IPS-NIHi11 (cell line): ENCODE data around the gene KLHL3.

Experiments used
- DNase-seq: peaks from one replicate; pipeline ENCODE4 v3.0.0; 2012; ENCODE audit warnings: mixed read lengths, low spot score

The KLHL3 gene

DNA sequence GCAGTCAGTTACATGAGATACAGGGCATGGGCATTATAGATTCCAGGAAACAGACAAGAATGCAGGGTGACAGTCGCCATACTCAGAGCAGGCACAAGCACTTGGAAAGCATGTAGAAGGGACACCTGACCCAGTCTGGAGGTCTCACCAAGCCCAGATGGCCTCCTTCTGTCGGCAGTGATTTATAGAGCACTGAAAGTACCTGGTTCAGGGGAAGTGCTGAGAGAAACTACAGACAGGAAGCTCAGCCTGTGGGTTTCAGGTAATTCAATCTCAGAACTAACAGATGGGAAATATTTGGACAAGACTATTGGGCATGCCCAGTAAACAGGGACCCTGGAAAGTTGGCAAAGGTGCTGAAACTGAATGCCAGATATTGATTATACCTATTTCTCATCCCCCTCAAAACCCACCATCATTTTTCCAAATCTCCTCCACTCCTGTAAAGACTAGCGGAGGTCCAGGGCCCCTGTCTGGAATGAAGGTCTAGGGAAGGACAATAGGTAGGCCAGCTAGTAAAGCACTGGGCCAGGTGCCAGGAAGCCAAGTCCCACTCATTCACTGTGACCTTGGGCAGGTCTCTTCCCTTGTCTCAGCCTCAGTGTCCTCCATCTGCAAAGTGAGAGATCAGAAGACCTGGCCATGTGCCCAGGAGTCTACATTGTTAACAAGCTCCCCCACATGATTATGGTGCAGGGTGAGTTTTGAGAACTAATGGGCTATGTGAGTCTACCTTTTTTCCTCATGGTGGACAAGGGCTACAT lies 26.9 kb downstream of the KLHL3 start:
- DNase-seq = no peak

DNA sequence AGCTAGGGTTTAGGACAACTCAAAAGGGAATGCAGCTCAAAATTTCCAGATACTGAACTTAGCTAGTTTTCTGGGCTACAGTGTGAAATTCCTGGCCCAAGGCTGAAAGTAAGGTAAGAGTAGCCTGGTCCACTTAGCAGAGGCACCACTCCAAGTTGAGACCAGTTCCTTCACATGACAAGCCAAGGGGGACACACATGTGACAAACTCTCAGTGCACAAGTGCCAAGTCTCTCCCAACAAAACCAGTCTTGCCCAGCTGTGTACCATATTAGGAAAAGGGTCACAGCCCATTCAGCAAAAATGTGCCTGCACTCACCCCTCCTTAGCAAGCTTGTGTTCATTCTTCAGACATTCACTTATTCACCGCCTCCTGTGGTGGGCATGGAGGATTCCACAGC lies 27.8 kb downstream of the KLHL3 start:
- no peak for DNase-seq

DNA sequence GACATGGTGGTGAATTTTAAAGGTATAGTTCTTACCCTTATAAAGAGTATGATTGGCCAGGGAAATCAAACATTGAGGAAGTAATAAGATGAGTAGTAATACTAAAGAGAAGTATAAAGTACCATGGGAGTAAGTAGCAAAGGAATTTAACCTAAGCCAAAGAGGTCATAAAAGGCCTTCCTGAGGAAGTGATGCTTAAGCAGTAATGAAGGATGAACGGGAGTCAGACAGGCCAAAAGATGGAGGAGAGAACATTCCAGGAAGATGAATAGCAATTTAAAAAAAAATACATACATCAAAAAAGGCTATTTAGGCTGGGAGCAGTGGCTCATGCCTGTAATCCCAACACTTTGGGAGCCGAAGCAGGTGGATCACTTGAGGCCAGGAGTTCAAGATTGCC lies 29.0 kb downstream of the KLHL3 start:
- no peak for DNase-seq

DNA sequence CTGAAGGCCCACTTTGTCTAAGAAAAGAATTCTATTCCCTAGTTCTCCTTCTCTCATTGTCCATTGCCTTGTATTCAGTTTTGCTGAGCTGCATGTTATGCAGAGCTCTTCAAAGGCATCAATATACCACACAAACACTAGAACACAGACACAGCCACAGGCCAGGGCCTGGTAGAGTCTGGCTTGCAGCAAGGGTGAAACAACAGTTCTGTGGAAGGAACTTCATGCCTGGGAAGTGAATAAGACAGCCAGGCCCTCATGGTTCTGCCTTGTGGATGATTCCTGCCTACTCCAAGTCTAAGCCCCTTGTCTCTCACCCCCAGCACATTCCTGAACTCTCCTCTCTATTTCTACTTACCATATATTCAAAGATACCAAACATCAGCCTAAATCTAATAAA lies 30.8 kb downstream of the KLHL3 start:
- no peak for DNase-seq

DNA sequence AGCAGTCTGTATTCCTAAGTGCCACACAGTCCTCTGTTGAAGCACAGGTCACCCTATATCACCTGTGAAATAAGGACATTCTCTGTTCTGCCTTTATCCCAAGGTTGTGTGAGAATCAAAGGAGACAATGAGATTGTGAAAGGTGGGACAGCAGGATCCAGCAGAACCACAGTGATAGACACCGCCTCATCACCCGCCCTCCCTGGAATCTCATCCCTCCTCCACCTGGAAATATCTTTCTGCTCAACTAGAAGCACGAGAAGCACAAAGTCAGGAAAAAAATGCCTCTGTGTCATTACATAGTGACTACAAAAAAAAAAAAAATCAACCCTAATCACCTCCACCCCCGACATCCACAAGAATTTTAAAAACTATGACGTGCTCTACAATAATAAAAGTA lies 32.3 kb downstream of the KLHL3 start:
- DNase-seq = no peak

DNA sequence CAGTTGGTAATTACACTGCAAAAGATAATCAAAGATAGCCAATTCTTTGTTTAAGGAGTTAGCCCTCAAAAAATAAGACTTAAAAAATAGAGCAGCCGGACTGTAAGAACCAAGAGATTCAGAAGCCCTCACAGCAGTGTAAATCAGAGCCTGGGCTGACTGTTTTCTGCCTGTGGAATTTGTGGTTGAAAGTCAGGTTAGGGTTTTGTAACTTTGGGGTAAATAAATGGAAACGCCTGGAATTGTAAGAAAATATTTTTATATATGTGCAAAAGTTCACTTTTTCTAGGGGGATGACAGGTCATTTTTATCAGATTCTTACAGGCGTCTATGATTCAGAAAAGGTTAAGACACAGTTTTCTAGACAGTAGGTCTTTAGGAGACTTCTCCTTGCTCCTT lies 35.6 kb downstream of the KLHL3 start:
- no peak for DNase-seq

DNA sequence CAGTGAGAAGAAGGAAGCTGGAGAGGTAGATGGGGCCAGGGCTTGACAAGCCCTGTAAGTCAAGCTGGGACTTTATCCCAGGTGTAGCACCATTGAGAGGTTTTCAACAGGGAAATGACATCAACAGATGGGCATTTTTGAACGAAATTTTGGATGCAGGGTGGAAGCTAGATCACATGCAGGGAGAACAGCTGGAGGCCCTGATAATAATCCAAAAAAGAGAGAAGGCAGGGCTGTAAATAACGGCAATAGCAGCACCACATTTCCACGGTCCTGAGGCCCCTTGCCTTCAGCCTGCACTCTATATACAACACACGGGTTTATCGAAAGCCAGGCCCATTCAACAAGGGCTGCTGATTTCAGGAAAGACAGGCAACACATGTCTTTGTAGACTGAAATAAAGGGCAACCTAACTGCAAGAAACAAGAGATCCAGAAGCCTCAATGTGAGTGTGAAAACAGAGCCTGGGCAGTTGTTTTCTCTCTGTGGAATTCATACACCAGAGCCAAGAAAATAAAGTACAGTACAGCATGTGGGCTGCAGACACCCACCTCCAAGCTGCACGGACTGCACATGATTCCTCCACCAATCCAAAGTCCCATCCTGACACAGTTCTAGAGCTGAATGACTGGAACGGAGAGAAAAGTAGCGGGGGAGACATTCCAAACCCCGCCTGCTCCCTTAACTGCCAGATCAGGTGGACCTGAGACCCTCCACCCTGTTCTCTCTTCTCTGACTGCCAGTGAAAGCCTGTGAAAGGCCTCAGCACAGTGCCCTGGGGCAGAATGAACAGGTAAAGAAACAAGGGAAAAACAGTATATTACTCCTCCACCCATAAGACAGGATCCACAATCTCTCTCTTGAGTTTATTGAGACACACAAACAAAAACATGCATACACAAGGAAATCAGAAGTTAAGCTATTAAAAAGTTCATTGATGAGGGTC lies 36.3 kb downstream of the KLHL3 start:
- no peak for DNase-seq

DNA sequence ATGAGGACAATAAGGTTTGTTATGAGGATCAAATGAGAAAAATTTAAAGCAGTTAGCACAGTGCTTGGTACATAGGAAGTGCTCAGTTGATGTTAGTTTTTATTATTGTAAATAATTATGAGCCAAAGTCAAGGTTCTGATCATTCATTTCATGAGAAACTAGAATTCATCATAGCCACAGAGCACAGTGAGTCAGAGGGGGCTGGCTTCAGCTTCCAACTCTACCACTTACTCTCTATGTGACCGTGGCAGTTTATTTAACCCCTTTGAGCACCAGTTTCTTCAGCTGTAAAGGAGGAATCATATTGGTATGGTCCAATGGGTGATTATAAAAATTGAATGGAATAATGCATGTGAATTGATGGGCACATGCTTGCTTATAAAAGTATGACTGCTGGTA lies 39.4 kb downstream of the KLHL3 start:
- DNase-seq = no peak

DNA sequence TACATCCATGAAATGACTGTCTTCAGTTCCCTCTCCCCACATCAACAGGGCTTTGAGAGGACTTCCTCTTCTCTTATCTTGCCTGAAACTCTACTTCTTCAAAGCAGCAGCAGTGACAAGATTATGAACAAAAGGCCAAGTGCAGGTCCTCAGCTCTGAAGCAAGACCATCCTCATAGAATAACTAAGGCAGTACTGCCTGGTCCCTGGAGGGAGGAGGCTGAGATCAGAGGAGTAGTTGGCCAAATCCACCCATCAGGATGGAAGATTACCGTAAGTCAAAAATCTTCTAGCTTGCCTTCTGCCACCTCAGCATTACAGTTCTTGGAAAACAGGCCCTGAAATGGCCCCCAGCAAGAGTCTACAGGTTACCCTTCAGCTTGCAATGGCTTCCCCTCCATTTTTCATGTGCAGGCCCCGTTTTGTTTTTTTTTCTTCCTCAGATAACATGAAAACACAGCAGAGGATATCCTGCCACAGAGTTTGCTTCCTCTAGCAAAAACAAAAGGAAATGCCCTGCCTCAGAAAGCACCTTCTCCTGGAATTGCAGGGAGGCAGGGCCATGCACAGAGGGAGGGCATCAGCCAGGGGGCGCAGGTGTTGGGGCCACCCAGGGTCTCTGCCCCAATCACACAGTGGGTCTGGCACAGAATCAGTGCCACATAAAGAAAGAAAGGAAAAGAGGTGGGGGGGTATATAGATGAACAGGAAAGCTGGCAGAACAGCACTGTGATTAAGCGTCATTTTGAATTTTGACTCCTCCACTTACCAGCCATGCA lies 40.0 kb downstream of the KLHL3 start:
- DNase-seq = peak; percentile 17

DNA sequence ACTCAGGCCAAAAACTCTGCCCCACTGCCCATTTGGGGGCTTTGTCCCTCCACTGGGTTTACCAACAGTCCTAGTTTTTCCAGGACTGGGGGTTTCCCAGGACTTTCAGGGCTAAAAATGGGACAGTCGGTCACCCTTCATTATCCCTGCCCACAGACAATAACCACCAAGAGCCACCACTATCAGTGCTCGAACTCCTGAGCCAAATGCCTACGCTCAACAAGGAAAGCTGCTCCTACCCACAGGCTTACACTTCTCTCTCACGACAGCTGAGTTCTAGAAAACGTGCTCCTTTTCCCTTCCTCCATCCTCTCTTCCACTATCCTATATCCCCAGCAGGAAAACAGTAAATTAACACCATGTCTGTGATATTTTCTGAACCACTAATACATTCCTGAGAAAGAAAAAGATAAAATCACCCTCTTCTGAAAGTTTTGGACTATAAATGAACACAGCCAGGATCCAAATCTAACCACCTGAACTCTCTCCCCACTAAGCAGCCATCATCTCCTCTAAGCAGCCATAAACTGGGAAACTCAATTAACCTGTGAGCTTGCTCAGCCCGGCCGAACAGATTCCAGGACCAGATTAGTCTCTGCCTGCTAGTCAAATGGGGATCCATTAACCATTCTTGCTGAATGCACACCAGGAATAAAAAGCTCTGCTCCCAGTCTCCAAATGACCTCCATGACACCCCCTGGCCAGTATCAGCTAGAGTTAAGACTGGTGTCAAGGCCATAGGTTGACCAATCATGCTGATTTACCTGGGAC lies 41.8 kb downstream of the KLHL3 start:
- no peak for DNase-seq

DNA sequence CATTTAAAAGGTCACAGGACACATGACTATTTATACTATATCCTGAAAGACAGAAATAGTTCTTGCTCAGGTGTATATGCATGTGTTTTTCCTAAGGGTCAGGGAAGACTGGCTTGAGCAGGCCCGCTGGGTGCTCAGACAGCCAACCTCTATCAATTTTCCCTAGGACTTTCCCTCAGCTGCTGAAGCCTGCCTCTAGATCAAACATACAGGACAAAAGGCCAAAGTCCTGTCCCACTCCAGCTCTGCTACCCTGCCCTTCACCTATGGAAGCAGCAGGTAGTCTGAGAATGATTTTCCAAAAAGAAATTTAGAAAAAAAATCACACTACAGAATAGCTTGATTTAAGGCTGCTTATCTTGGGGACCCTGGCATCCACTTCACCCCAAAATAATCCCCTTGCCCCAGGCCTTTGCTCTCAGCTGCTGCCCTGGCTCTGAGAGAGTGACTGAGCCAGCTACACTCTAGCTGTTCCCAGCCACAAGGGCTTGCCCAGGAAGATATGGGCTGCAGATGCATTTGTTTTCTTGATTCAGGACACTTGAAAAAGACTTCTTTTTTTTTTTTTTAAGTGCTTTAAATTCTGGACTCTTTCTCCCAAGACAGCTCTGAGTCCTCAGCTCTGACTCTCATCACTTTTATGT lies 42.5 kb downstream of the KLHL3 start:
- no peak for DNase-seq

DNA sequence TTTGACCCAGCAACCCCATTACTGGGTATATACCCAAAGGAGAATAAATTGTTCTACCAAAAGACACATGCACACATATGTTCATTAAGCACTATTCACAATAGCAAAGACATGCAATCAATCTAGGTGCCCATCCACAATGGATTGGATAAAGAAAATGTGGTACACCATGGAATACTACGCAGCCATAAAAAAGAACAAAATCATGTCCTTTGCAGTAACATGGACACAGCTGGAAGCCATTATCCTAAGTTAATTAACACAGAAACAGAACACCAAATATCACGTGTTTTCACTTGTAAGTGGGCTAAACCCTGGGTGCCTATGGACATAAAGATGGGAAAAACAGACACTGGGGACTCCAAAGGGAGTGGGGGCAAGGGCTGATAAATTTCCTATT lies 46.6 kb downstream of the KLHL3 start:
- DNase-seq = no peak

DNA sequence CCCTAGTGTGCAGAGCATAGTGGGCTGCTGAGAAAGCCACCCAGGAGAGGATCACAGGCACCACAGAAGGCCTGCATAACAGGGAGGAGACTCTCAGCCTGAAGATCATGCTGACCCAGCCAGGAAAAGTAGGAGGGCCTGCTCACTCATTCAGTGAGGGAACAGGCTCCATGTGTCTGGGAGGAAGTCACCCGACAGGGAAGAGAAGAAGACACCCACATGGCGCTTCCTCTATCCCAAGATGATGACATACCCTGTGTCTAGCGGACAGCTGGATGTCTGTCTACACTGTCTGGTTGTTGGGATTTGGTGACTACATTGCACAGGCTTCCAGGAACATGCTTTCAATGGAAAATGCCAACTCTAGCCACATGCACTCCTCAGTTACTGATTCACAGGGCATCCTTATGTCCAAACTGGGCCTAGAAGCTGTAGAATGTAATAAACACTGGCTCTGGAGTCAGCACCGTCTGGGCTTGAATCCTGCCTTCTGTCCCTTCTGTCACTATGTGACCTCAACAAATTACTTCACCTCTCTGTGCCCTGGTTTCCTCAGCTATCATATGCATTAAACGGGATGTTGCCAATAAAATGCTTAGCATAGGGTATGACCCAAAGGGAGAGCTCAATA lies 47.6 kb downstream of the KLHL3 start:
- DNase-seq = no peak

DNA sequence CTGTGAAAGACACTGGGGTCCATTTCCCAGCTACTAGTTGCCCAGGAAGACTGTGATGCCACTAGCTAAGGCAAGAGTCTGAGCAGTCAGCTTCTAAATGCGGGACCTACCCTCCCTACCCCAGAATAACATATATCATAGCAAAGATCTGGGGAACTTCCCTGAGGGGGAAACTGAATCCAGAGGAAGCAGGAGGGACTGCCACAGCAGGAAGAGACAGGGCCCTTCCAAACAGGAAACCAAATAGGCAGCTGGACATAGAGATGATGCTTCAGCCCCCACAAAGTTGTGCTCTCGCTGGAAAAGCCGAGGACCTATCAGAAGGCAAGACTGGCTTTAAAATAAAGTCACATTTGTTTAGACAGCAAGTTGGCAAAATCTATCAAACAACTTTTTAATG lies 51.1 kb downstream of the KLHL3 start:
- DNase-seq = no peak

DNA sequence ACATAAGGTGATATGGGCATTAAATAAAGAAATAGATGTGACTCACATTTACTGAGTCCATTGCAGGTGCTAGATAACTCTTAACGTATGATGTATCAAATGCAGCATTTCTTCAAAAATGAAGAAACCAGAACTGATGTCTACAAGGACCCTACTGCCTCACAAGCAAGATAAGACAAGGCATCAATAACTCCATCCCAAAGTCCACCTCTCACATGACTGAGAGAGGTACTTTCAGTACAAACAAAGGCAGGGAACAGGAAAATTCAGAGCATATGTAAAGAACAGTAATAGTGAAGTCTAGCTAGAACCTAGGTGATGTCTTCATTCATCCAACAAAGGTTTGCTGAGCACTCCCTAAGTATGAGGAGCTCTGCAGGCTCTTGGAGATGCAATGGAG lies 54.7 kb downstream of the KLHL3 start:
- no peak for DNase-seq

DNA sequence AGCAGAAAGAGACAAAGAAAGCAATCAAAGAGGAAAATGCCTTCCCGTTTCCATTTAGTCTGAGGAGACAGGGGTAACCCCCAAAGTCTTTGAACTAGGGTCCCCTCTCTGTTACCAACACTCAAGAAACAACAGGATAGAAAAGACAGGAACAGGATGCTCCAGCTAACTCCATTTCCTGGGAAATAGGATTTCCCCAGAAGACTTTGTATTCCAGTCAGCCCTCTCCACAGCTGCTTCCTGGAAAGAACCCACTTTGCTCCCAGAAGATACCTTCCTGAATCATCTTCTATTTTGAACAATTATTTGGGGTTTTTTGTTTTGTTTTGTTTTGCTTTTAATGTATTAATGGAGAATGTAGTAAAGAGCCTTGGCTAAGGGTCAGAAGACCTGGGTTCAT lies 56.0 kb downstream of the KLHL3 start:
- DNase-seq = no peak

DNA sequence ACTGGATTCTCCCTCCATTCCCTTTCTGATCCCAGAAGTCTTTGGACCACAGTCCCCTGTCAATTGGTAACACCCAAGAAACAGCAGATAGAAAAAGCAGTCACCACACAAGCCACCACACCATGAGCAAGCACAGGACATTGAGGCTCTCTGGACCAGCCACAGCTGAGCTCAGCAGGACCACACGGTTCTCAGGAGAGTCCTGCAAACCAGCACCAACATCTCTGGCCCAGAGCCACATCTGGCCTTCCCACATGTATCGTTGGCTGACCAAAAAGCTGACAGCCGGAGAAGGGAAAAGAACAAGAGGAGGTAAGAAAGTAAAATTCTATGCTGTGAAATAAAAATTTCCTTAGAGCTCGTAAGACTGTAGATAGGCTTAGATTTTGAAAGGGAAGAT lies 56.7 kb downstream of the KLHL3 start:
- DNase-seq = no peak

DNA sequence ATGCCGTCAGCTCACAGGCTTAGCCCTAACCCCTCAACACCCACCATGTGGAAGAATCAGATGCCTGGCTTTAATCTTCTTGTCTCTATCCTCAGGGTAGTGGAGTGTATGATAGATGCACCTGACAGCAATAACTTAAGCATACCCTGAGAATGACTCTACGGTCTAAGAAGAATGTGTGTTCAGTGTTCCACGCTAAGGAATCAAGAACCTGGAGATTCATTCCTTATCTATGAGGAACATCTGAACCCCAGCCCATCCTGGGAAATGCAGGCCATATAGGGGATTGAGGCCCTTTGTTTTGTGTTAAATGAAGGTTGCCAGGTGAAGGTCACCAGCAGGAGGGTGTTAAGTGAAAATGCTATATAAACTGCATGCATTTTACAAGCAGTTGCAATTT lies 63.0 kb downstream of the KLHL3 start:
- no peak for DNase-seq

DNA sequence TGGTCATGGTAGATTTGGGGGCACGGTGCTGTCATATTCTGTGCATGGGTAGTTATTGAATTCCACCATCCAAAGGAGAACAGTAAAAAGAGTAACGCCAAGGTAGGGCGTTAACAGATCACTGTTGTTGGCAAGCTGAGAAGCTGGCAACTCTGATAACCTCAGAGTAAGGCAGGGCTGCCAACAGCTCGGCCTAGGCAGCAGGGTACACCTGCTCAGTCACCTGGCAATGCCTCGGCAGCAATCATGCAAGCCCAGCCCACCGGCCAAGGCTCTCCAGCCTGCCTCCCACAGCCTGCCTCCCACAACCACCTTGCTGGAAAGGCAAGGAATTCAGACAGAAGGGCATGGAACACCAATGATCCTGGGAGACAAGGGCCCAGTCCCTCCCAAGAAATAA lies 63.9 kb downstream of the KLHL3 start:
- DNase-seq = no peak

DNA sequence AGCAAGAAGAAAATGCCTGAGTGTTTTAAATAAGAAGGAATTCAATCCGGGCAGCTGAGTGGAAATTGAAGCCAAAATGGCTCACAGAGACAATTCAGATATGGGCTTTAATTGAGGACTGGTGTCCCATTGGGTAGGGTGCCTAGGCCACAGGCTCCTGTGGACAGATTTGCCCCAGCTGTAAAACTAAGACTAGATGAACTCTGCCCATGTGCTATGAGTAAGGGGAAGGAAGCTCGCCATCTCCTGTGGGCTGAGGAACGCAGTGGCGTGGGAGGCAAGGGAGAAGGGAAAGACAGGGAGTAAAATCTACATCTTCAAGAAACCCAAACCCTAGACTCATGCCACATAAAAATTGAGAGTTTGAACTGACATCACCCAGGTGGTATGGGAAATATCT lies 66.1 kb downstream of the KLHL3 start:
- no peak for DNase-seq

DNA sequence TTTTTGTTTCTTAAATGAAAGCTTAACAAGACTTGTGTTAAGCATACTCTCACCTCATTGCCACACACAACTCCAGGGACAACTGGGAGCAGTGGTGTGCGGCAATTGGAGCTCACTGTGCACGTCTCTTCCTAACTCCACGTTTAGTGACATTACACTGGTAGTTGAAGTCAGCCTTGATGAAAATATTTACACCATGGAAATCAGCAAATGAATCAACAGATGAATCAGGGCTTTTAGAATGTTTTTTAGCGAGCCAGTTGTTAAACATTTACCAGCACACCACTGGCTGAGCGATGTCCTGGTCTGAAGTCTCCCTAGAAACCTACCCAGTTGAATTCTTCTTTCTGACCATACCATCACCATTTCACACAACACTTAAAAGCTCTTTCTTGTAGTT lies 67.3 kb downstream of the KLHL3 start:
- DNase-seq = no peak
